Measurements from ENCODE around the gene BAZ1B. TPM values are rescaled to one million over a fixed set of nuclear protein-coding genes. Genes with fewer than 3 reads are reported as not detected.

The BAZ1B gene
- total RNA-seq, 1 experiment from 2014 or later = 66.3 TPM

- POLR2A ChIA-PET = interaction anchor here (0.7 kb wide), 1 partner anchor 94 kb away, joined by 4 read pairs; no protein-coding TSS in a partner anchor
- Mint-ChIP-seq H3K27me3 (ENCODE audit: low read depth) (no peaks in the 10 kb centered on the region), H3K4me1 (no peaks in the 10 kb centered on the region), H3K36me3 (peaks cover 76% of the 10 kb centered on the region), H3K4me3 (no peak overlapping the region), H3K27ac (no peak overlapping the region), H3K9me3 (no peaks in the 10 kb centered on the region)
- DNase-seq (ENCODE audit: low spot score) = no peak
- ATAC-seq = no peak
- TF ChIP-seq JAZF1 (CRISPR knock-in tag; IDR thresholded peaks at IDR 0.05) (no peak), MYBL2 (CRISPR knock-in tag; IDR thresholded peaks at IDR 0.05) (no peak), RELA (CRISPR knock-in tag; IDR thresholded peaks at IDR 0.05; ENCODE audit: borderline replicate concordance) (no peak), NFE2L1 (CRISPR knock-in tag; IDR thresholded peaks at IDR 0.05) (no peak), NR2C2 (CRISPR knock-in tag; IDR thresholded peaks at IDR 0.05) (no peak), ELF4 (CRISPR knock-in tag; IDR thresholded peaks at IDR 0.05; ENCODE audit: low read depth) (no peak), SMAD4 (CRISPR knock-in tag; IDR thresholded peaks at IDR 0.05) (no peak), ZNF396 (CRISPR knock-in tag; IDR thresholded peaks at IDR 0.05; ENCODE audit: borderline replicate concordance) (no peak)
- TF ChIP-seq, protein P1, sequence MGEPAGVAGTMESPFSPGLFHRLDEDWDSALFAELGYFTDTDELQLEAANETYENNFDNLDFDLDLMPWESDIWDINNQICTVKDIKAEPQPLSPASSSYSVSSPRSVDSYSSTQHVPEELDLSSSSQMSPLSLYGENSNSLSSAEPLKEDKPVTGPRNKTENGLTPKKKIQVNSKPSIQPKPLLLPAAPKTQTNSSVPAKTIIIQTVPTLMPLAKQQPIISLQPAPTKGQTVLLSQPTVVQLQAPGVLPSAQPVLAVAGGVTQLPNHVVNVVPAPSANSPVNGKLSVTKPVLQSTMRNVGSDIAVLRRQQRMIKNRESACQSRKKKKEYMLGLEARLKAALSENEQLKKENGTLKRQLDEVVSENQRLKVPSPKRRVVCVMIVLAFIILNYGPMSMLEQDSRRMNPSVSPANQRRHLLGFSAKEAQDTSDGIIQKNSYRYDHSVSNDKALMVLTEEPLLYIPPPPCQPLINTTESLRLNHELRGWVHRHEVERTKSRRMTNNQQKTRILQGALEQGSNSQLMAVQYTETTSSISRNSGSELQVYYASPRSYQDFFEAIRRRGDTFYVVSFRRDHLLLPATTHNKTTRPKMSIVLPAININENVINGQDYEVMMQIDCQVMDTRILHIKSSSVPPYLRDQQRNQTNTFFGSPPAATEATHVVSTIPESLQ (CRISPR knock-in tag; IDR thresholded peaks at IDR 0.05) = no peak
- TF ChIP-seq, protein P2, sequence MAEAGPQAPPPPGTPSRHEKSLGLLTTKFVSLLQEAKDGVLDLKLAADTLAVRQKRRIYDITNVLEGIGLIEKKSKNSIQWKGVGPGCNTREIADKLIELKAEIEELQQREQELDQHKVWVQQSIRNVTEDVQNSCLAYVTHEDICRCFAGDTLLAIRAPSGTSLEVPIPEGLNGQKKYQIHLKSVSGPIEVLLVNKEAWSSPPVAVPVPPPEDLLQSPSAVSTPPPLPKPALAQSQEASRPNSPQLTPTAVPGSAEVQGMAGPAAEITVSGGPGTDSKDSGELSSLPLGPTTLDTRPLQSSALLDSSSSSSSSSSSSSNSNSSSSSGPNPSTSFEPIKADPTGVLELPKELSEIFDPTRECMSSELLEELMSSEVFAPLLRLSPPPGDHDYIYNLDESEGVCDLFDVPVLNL (CRISPR knock-in tag; IDR thresholded peaks at IDR 0.05; ENCODE audit: borderline replicate concordance, low read depth) = no peak
- CTCF ChIA-PET = no interaction called here
Observed at GRCh38 chr7:73489976-73490375, 32.1 kb downstream of the BAZ1B start.

DNA sequence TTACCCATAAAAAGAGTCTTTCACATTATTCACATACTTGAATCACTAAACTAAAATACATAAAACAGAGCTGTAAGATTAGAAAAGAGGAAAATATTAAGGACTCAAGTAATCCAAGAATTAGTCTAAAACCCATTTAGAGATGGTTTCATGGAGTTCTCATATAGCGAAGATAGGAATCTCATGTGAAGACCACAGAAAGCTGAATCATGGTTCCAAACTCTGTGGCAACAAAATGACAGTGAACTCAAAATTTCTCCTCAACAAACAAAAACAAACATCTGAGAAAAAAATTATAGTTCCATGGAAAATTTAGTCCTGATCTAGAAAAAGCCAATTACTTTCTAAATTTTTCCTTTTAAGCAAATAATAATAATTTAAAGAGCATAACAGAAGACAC is 34.6 kb downstream of the BAZ1B start:
- POLR2A ChIA-PET = interaction anchor here (0.6 kb wide), 1 partner anchor 10 kb away, joined by 7 read pairs; no protein-coding TSS in a partner anchor
- H3K27me3 Mint-ChIP-seq (ENCODE audit: low read depth) = no peaks in the 10 kb centered on the region
- ATAC-seq (no peak), DNase-seq (ENCODE audit: low spot score) (no peak)
- H3K4me1 Mint-ChIP-seq = peaks cover 13% of the 10 kb centered on the region
- peak overlapping the region; percentile 62; the same call in 1 of the 2 replicates for H3K27ac Mint-ChIP-seq
- H3K4me3 Mint-ChIP-seq = no peak overlapping the region
- CTCF ChIA-PET = interaction anchor here (0.5 kb wide), 1 partner anchor 89 kb away, joined by 4 read pairs; no protein-coding TSS in a partner anchor
- no peaks in the 10 kb centered on the region for H3K9me3 Mint-ChIP-seq
- H3K36me3 Mint-ChIP-seq = peaks cover 70% of the 10 kb centered on the region
- TF ChIP-seq CDX4 (CRISPR knock-in tag; IDR thresholded peaks at IDR 0.05; ENCODE audit: borderline replicate concordance) = no peak
- TF ChIP-seq, protein P3, sequence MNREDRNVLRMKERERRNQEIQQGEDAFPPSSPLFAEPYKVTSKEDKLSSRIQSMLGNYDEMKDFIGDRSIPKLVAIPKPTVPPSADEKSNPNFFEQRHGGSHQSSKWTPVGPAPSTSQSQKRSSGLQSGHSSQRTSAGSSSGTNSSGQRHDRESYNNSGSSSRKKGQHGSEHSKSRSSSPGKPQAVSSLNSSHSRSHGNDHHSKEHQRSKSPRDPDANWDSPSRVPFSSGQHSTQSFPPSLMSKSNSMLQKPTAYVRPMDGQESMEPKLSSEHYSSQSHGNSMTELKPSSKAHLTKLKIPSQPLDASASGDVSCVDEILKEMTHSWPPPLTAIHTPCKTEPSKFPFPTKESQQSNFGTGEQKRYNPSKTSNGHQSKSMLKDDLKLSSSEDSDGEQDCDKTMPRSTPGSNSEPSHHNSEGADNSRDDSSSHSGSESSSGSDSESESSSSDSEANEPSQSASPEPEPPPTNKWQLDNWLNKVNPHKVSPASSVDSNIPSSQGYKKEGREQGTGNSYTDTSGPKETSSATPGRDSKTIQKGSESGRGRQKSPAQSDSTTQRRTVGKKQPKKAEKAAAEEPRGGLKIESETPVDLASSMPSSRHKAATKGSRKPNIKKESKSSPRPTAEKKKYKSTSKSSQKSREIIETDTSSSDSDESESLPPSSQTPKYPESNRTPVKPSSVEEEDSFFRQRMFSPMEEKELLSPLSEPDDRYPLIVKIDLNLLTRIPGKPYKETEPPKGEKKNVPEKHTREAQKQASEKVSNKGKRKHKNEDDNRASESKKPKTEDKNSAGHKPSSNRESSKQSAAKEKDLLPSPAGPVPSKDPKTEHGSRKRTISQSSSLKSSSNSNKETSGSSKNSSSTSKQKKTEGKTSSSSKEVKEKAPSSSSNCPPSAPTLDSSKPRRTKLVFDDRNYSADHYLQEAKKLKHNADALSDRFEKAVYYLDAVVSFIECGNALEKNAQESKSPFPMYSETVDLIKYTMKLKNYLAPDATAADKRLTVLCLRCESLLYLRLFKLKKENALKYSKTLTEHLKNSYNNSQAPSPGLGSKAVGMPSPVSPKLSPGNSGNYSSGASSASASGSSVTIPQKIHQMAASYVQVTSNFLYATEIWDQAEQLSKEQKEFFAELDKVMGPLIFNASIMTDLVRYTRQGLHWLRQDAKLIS (CRISPR knock-in tag; IDR thresholded peaks at IDR 0.05; ENCODE audit: borderline replicate concordance) = no peak
- no peak for TF ChIP-seq OVOL2 (CRISPR knock-in tag; IDR thresholded peaks at IDR 0.05; ENCODE audit: borderline replicate concordance)
- no peak for TF ChIP-seq NFE2L1 (CRISPR knock-in tag; IDR thresholded peaks at IDR 0.05)
- no peak for TF ChIP-seq NR3C1 (CRISPR knock-in tag; conservative IDR thresholded peaks at IDR 0.05; ENCODE audit: low read depth)
- TF ChIP-seq NFATC4 (CRISPR knock-in tag; IDR thresholded peaks at IDR 0.05) = no peak
- no peak for TF ChIP-seq NR1H2 (CRISPR knock-in tag; IDR thresholded peaks at IDR 0.05)
- TF ChIP-seq ERG (CRISPR knock-in tag; IDR thresholded peaks at IDR 0.05) = no peak
- TF ChIP-seq, protein P4, sequence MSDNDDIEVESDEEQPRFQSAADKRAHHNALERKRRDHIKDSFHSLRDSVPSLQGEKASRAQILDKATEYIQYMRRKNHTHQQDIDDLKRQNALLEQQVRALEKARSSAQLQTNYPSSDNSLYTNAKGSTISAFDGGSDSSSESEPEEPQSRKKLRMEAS (CRISPR knock-in tag; IDR thresholded peaks at IDR 0.05) = no peak
- no peak for TF ChIP-seq CBFB (CRISPR knock-in tag; IDR thresholded peaks at IDR 0.05; ENCODE audit: low read depth)
- TF ChIP-seq ARID4B (CRISPR knock-in tag; IDR thresholded peaks at IDR 0.05; ENCODE audit: borderline replicate concordance) = no peak
- TF ChIP-seq IRF1 (CRISPR knock-in tag; IDR thresholded peaks at IDR 0.05) = no peak

Data from WTC11 (cell line).